ENCODE results near the gene CAPZB. TPM values are rescaled to one million over a fixed set of nuclear protein-coding genes. Genes with fewer than 3 reads are reported as not detected.

The CAPZB gene
- polyA plus RNA-seq, 1 experiment: 312 TPM

DNA sequence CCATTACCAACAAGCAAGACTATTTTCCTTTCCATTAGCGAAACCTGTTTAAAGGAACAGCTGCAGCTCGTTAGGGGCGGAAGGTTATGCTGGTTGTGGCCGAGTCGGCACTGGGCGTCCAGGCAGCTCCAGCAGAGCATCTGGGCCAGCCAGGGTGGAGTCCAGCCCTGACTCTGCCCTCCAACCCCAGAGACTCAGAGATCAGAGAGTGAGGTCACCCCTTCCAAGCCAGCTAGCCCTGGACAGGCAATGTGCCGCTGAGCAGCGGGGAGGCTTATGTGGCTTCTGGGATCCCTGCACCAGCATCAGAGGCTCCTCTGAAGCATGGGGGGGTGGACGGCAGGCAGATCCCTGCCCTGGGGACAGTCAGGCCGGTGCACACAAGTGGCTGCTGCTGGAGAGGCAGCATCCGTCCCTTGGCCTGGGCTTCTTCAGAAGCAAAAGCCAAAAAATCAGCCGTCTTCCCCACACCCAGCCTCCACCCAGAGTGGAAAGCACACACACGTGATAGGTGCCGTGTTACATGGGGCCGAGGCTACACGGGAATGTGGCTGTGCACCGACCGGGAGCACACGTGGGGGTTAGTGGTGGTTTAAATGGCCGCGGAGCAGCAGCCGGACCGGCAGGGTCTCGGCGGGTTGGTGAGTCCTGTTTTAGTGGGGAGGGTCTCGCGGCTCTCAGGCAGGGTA is 143.1 kb downstream of the CAPZB start:
- Histone ChIP-seq H3K4me3 (ENCODE audit: low read depth, low read length) (no peak overlapping the region), H3K9me3 (ENCODE audit: control insufficient read depth, insufficient read depth, low read length) (no peaks in the 10 kb centered on the region; the same call in 1 of the 2 replicates), H3K27ac (ENCODE audit: low read depth, low read length) (no peak overlapping the region), H3K27me3 (ENCODE audit: control insufficient read depth, insufficient read depth, low read length) (no peaks in the 10 kb centered on the region)
- CTCF ChIA-PET: interaction anchor here (0.6 to 9.7 kb wide), 23 partner anchors 8 to 791 kb away, joined by 3 to 45 read pairs (median 5); no protein-coding TSS in a partner anchor
- TF ChIP-seq, protein P1, sequence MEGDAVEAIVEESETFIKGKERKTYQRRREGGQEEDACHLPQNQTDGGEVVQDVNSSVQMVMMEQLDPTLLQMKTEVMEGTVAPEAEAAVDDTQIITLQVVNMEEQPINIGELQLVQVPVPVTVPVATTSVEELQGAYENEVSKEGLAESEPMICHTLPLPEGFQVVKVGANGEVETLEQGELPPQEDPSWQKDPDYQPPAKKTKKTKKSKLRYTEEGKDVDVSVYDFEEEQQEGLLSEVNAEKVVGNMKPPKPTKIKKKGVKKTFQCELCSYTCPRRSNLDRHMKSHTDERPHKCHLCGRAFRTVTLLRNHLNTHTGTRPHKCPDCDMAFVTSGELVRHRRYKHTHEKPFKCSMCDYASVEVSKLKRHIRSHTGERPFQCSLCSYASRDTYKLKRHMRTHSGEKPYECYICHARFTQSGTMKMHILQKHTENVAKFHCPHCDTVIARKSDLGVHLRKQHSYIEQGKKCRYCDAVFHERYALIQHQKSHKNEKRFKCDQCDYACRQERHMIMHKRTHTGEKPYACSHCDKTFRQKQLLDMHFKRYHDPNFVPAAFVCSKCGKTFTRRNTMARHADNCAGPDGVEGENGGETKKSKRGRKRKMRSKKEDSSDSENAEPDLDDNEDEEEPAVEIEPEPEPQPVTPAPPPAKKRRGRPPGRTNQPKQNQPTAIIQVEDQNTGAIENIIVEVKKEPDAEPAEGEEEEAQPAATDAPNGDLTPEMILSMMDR (IDR thresholded peaks at IDR 0.05; ENCODE audit: low read depth, low read length): no peak
- DNase-seq (ENCODE audit: low read depth, low spot score): no peak
- POLR2A ChIA-PET: no interaction called here

DNA sequence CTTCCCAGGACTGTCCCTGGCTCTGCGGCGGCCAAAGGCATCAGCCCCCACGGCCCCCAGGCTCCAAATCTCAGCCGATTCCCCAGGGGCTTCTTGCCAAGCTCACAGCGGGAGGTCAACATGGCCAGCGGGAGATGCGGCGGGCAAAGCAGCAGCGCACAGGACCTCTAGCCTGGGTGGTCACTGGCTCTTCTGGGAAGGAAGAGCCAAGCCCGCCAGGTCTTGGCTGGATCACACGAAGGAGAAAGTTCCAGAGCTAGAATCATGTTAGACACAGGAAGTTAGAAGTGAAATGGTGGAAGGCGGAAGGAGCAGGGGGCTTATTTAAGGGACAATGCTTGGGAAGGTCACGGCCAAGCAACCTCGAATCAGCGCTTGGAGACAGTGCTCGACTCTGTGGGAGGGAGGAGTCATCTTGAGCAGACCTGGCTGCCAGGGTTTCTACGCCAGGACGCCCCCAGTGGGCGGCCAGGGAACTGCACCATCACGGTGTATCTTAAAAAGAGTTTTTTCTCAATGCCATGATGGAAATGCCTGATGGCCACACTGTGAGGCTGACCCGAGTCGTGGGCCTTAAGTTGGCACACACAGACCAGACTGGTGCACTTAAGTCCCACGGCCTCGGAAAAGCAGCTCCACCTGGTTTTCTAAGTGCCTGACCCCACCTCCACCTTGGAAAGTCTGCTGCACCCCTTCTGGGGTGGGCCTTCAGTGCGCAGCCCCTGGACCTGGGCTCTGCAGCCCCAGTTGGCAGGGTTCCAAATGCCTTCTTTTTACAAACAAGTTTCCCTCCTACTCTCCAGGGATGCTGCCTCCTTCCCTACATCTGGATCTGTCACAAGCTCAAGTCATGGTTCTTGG is 143.9 kb downstream of the CAPZB start:
- H3K4me3 ChIP-seq (ENCODE audit: low read depth, low read length): no peak overlapping the region
- peak; percentile 33 for DNase-seq (ENCODE audit: low read depth, low spot score)
- no peak overlapping the region for H3K27ac ChIP-seq (ENCODE audit: low read depth, low read length)
- no peaks in the 10 kb centered on the region for H3K27me3 ChIP-seq (ENCODE audit: control insufficient read depth, insufficient read depth, low read length)
- TF ChIP-seq, protein P1 (IDR thresholded peaks at IDR 0.05; ENCODE audit: low read depth, low read length): peak; percentile 87
- H3K9me3 ChIP-seq (ENCODE audit: control insufficient read depth, insufficient read depth, low read length): no peaks in the 10 kb centered on the region; the same call in 1 of the 2 replicates
- ChIA-PET POLR2A (no interaction called here), CTCF (interaction anchor here (0.6 to 9.7 kb wide), 26 partner anchors 9 to 792 kb away, joined by 3 to 45 read pairs (median 4); no protein-coding TSS in a partner anchor)

DNA sequence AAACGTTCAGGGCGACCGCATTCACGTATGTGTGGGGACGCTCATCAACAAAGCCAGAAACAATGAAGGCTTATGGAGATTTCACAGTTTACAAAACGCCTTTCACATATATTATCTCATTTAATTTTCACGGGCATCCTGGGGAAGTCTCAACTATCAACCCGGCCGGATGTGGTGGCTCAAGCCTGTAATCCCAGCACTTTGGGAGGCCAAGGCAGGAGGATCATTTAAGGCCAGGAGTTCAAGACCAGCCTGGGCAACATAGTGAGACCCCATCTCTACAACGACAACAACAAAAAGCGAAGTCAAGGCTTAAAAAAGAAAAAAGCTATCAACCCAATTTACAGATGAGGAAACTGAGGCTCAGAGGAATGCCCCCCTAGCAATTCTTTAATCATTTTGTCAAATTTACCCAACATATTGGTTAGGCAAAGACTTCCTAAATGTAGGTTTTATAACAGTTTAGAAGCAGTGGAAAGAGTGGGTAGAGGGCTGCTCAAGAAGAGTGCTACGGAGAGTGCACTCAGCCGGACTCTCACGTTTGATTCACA is 144.9 kb downstream of the CAPZB start:
- TF ChIP-seq, protein P1 (IDR thresholded peaks at IDR 0.05; ENCODE audit: low read depth, low read length): no peak
- DNase-seq (ENCODE audit: low read depth, low spot score): no peak
- Histone ChIP-seq H3K27ac (ENCODE audit: low read depth, low read length) (no peak overlapping the region), H3K9me3 (ENCODE audit: control insufficient read depth, insufficient read depth, low read length) (no peaks in the 10 kb centered on the region; the same call in 1 of the 2 replicates), H3K27me3 (ENCODE audit: control insufficient read depth, insufficient read depth, low read length) (no peaks in the 10 kb centered on the region), H3K4me3 (ENCODE audit: low read depth, low read length) (no peak overlapping the region)
- ChIA-PET CTCF (interaction anchor here (0.7 to 9.7 kb wide), 6 partner anchors 9 to 320 kb away, joined by 3 to 45 read pairs (median 6); no protein-coding TSS in a partner anchor), POLR2A (no interaction called here)

DNA sequence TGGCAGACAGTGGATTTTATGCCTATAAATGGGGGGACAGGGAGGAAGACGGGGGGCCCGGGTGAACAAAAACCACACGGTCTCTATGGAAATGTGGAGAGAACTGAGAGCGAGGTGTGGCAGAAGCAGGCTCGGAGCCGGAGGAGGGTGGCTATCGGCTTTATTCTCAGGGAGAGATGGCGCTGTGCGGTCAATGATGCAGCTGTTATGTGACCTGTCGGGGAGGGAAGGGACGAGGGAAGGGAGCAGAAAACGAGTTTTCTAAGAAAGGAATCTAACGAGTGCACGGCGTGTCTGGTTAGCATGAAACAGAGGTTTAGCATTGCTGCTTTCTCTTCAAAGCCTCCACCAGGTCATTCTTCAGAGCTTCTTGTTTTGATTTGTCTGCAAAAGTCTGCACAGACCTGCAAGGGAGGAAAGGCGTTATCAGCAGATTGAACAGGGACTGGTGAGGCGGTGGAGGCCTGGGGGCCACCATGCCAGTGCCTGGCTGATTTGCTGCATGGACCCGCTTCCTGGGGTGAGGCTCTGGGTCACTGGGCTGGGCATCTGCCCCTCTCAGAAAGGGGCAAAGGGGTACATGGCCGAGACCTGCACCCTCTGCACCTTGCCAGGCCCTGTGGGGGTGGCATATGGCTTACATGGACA is 146.0 kb downstream of the CAPZB start:
- ChIA-PET POLR2A (no interaction called here), CTCF (interaction anchor here (9.7 kb wide), 1 partner anchor 322 kb away, joined by 45 read pairs; no protein-coding TSS in a partner anchor)
- H3K27ac ChIP-seq (ENCODE audit: low read depth, low read length): no peak overlapping the region
- no peak for DNase-seq (ENCODE audit: low read depth, low spot score)
- no peak overlapping the region for H3K4me3 ChIP-seq (ENCODE audit: low read depth, low read length)
- TF ChIP-seq, protein P1 (IDR thresholded peaks at IDR 0.05; ENCODE audit: low read depth, low read length): no peak
- H3K9me3 ChIP-seq (ENCODE audit: control insufficient read depth, insufficient read depth, low read length): no peaks in the 10 kb centered on the region; the same call in 1 of the 2 replicates
- H3K27me3 ChIP-seq (ENCODE audit: control insufficient read depth, insufficient read depth, low read length): no peaks in the 10 kb centered on the region
